OCI-LY1 (cell line): ENCODE measurements around the gene ABCB10.

ENCODE experiments used
- EZH2 ChIP-seq: fragments of 200-600 bp; sonication (generic), shearing (Covaris generic); IDR thresholded peaks from 2 replicates; pipeline ENCODE4 v1.8.0; 2017; ENCODE audit warnings: borderline replicate concordance, mixed run types, mild to moderate bottlenecking, antibody characterized with exemption, low read length, moderate library complexity, mixed read lengths
- TF ChIP-seq, protein P1 (sequence below): fragments of 200-600 bp; sonication (generic), shearing (Covaris generic); IDR thresholded peaks from 2 replicates; pipeline ENCODE4 v1.5.1; 2017; ENCODE audit warnings: mild to moderate bottlenecking, antibody characterized with exemption, low read length, moderate library complexity, mixed read lengths

DNA sequence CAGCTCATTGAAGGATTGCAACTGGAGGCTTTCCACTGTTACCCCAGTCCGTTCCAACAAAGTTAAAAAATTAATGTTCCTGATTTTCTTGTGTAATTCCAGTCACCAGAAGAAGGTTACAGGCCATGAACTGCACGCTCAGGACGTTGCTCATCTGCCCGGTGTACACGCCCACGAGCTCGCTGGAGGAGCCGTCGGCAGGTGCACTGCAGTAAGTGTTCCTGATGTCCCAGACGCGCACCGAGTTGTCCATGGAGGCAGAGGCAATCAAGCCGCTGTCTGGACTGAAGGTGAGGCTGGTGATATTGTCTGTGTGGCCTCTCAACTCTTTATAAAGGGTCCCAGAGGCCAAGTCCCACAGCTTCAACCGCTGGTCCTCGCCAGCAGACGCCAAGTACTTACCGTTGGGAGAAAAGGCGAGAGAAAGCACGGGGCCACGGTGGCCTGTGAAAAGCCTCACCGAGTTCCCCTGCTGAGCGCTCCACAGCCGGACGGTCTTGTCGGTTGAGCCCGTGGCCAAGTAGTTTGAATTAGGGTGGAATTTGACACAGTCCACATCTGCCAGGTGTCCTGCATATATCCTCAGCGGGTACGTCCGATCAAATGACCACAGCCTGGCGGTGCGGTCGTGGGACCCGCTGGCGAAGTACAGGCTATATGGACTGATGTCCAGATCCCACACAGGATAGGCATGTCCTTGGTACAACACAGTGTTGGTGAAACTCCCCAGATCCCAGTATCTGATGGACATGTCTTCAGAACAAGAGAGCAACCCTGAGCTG is 35.9 kb upstream of the ABCB10 start:
- TF ChIP-seq, protein P1, sequence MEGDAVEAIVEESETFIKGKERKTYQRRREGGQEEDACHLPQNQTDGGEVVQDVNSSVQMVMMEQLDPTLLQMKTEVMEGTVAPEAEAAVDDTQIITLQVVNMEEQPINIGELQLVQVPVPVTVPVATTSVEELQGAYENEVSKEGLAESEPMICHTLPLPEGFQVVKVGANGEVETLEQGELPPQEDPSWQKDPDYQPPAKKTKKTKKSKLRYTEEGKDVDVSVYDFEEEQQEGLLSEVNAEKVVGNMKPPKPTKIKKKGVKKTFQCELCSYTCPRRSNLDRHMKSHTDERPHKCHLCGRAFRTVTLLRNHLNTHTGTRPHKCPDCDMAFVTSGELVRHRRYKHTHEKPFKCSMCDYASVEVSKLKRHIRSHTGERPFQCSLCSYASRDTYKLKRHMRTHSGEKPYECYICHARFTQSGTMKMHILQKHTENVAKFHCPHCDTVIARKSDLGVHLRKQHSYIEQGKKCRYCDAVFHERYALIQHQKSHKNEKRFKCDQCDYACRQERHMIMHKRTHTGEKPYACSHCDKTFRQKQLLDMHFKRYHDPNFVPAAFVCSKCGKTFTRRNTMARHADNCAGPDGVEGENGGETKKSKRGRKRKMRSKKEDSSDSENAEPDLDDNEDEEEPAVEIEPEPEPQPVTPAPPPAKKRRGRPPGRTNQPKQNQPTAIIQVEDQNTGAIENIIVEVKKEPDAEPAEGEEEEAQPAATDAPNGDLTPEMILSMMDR = no peak
- no peak for TF ChIP-seq EZH2
